NCI-H1694 treated with DMSO at 0.1 percent for 48 hours (cell line): ENCODE results near the gene RTN4R.
A peak's percentile ranks its signal among the peaks of the same experiment; 100 is the strongest.

Experiments used
- DNase-seq: peaks from one replicate; lab custom pipeline; 2025; lab: John Stamatoyannopoulos, UW

RTN4R gene

GRCh38 chr22:20257212-20258020, 10.7 kb downstream of the RTN4R start:
- no peak for DNase-seq

- no peak for DNase-seq
Measured at GRCh38 chr22:20256551-20257211, 11.4 kb downstream of the RTN4R start.

- DNase-seq: no peak
Measured at GRCh38 chr22:20256027-20256426, 12.1 kb downstream of the RTN4R start.

GRCh38 chr22:20254975-20255946, 12.9 kb downstream of the RTN4R start:
- DNase-seq: no peak

GRCh38 chr22:20253161-20253560, 15.0 kb downstream of the RTN4R start:
- DNase-seq: no peak

- no peak for DNase-seq
Measured at GRCh38 chr22:20251981-20252380, 16.1 kb downstream of the RTN4R start.

GRCh38 chr22:20251491-20251890, 16.6 kb downstream of the RTN4R start:
- DNase-seq: no peak

- no peak for DNase-seq
Measured at GRCh38 chr22:20249797-20250354, 18.2 kb downstream of the RTN4R start.

GRCh38 chr22:20248461-20248978, 19.6 kb downstream of the RTN4R start:
- no peak for DNase-seq

GRCh38 chr22:20247608-20248171, 20.4 kb downstream of the RTN4R start:
- DNase-seq: no peak

- DNase-seq: no peak
Measured at GRCh38 chr22:20247010-20247505, 21.1 kb downstream of the RTN4R start.

GRCh38 chr22:20246368-20247009, 21.6 kb downstream of the RTN4R start:
- no peak for DNase-seq

GRCh38 chr22:20245577-20246367, 22.3 kb downstream of the RTN4R start:
- DNase-seq: no peak

- no peak for DNase-seq
Measured at GRCh38 chr22:20244691-20245576, 23.2 kb downstream of the RTN4R start.

- no peak for DNase-seq
Measured at GRCh38 chr22:20244250-20244648, 23.9 kb downstream of the RTN4R start.

- peak; percentile 45 for DNase-seq
Measured at GRCh38 chr22:20243537-20244249, 24.4 kb downstream of the RTN4R start.

GRCh38 chr22:20243176-20243536, 25.0 kb downstream of the RTN4R start:
- no peak for DNase-seq
